Neural crest cell (in vitro differentiated cells): ENCODE results near the gene TGFBR2. TPM values are rescaled to one million over a fixed set of nuclear protein-coding genes. Genes with fewer than 3 reads are reported as not detected.

Experiments used
- DNase-seq: peaks from one replicate; pipeline ENCODE4 v3.0.0; 2021; ENCODE audit warnings: low read depth, mixed read lengths, low spot score
- H3K27ac Mint-ChIP-seq: one replicate; pipeline ENCODE4 v1.8.0; 2021; ENCODE audit warnings: mild to moderate bottlenecking, mixed read lengths; ENCODE audit not compliant: unreplicated experiment
- H3K27me3 Mint-ChIP-seq: 2 replicates; pipeline ENCODE4 v1.8.0; 2021; ENCODE audit warnings: low read depth, mild to moderate bottlenecking, mixed read lengths
- H3K36me3 Mint-ChIP-seq: 2 replicates; pipeline ENCODE4 v1.8.0; 2021; ENCODE audit warnings: low read depth, mild to moderate bottlenecking, mixed read lengths
- H3K4me1 Mint-ChIP-seq: 2 replicates; pipeline ENCODE4 v1.8.0; 2021; ENCODE audit warnings: mixed read lengths
- H3K4me3 Mint-ChIP-seq: one replicate; pipeline ENCODE4 v1.8.0; 2021; ENCODE audit warnings: mild to moderate bottlenecking, mixed read lengths
- H3K9me3 Mint-ChIP-seq: 2 replicates; pipeline ENCODE4 v1.8.0; 2021; ENCODE audit warnings: mixed read lengths
- total RNA-seq: library from RNA; stranded (reverse); gene quantifications from 2 replicates; pipeline ENCODE4 v1.2.1, GENCODE V29; 2021
- TF ChIP-seq, protein P1 (sequence below): fragments of 200-600 bp; sonication (generic); conservative IDR thresholded peaks from 2 replicates; pipeline ENCODE4 v1.5.0; 2021; ENCODE audit warnings: antibody characterized with exemption, mild to moderate bottlenecking

TGFBR2 gene
- total RNA-seq, 1 donor from 2014 or later: 8.7 TPM

DNA sequence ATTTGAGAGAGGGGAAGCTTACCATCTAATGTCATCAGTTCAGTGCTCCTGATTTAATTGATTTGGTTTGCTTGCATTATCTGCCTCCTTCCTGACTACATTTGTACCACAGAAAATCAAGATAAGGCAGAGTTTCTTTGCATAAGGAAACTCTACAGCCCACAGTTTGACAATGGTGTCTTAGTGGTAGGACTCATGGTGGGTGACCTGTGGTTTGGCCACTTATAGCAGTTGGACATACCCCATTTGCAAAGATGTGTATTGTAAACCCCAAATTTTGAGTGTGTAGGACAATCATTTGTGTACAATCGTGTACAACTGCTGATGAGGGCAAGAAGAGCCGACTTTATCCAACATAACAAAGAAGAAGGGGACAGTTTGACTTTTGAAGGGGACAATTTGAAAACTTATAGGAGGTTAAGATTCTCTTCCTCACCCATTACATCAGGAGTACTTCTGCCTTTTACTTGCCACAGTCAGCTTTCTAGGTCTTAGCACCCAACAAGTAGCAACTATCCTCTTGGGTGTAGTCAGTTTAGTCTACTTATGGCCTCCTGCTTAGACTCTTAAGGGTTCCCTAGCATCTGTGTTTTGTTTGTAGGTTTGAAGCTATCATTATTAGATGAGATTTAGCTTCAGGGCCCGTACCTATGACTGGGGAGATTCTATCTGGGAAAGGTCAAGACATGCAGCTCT is 6.2 kb downstream of the TGFBR2 start:
- Mint-ChIP-seq H3K4me3 (no peak overlapping the region), H3K27me3 (no peaks in the 10 kb centered on the region), H3K36me3 (peaks cover 3% of the 10 kb centered on the region), H3K9me3 (no peaks in the 10 kb centered on the region), H3K27ac (no peak overlapping the region), H3K4me1 (peaks cover 21% of the 10 kb centered on the region)
- TF ChIP-seq, protein P1, sequence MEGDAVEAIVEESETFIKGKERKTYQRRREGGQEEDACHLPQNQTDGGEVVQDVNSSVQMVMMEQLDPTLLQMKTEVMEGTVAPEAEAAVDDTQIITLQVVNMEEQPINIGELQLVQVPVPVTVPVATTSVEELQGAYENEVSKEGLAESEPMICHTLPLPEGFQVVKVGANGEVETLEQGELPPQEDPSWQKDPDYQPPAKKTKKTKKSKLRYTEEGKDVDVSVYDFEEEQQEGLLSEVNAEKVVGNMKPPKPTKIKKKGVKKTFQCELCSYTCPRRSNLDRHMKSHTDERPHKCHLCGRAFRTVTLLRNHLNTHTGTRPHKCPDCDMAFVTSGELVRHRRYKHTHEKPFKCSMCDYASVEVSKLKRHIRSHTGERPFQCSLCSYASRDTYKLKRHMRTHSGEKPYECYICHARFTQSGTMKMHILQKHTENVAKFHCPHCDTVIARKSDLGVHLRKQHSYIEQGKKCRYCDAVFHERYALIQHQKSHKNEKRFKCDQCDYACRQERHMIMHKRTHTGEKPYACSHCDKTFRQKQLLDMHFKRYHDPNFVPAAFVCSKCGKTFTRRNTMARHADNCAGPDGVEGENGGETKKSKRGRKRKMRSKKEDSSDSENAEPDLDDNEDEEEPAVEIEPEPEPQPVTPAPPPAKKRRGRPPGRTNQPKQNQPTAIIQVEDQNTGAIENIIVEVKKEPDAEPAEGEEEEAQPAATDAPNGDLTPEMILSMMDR: no peak
- DNase-seq: no peak

DNA sequence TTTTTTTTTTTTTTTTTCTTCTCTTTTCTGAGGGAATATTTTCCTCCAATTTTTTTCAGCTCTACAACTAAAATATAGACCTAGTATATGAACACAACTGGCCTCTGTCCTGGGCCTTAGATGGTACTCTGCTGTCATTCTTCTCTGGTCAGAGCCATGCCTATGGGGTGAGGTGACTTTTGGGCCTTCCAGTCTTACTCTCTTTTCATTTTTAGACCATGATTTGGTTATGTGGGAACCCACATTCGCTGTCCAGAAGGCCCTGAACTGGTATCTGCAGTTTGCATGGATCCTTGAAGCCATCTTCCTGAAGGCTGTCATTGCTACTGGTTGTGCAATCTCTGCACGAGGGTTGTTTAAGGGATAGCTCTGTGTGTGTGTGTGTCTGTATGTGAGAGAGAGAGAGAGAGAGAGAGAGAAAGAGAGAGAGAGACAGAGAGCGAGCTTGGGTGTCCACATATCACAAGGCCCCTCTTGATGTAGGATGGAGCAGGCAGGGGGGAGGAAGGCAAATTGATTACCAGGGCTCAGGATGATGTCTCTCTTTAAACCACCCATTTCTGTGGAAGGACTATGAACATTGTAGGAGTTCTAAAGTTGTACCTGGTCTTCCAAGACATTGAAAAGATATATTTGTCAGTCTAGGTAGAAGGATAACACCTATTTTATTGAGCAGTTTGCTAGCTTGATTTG is 6.9 kb downstream of the TGFBR2 start:
- Mint-ChIP-seq H3K4me3 (no peak overlapping the region), H3K27me3 (no peaks in the 10 kb centered on the region), H3K27ac (no peak overlapping the region), H3K9me3 (peaks cover 2% of the 10 kb centered on the region), H3K36me3 (peaks cover 5% of the 10 kb centered on the region), H3K4me1 (peaks cover 19% of the 10 kb centered on the region)
- no peak for DNase-seq
- TF ChIP-seq, protein P1: no peak

DNA sequence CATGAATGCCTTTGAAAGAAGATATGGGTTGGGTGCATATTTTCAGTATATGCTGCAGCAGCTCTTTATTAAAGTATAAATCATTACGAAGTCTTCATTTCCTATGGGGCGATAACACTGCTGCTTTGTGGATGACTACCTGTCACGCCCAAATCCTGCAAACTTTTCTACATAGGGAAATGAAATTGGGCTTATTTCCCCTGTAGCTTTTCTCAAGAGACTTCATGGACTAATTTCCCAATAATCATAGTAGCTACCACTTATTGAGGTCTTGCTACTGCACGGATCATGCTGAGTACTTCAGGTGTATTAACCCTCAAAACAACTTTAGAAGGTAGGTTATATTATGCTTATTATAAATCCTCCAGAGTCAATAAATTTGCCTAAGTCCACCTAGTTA is 8.0 kb downstream of the TGFBR2 start:
- no peaks in the 10 kb centered on the region for H3K27me3 Mint-ChIP-seq
- TF ChIP-seq, protein P1: no peak
- H3K4me3 Mint-ChIP-seq: no peak overlapping the region
- peaks cover 6% of the 10 kb centered on the region for H3K36me3 Mint-ChIP-seq
- H3K9me3 Mint-ChIP-seq: peaks cover 2% of the 10 kb centered on the region
- H3K27ac Mint-ChIP-seq: no peak overlapping the region
- H3K4me1 Mint-ChIP-seq: peaks cover 14% of the 10 kb centered on the region
- no peak for DNase-seq

DNA sequence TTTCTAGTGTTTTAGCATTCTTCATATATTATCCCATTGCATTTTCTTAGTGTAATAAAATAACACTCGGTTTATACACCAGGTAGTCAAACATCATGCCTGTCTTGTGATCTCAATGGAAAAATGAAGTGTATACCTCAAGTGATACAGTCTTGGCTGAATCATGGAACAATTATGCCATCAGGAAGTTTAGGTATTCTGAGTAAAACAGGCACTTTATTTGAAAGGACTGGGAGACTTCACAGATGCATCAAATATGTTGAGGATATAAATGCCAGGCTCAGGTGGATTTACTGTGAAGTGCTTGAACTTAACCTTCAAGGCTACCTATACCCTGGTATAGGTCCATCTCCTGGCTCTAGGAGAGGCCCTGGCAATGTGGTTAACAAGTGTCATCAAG is 8.5 kb downstream of the TGFBR2 start:
- H3K9me3 Mint-ChIP-seq: peaks cover 2% of the 10 kb centered on the region
- H3K4me1 Mint-ChIP-seq: peaks cover 13% of the 10 kb centered on the region
- H3K4me3 Mint-ChIP-seq: no peak overlapping the region
- H3K27ac Mint-ChIP-seq: no peak overlapping the region
- peaks cover 11% of the 10 kb centered on the region for H3K36me3 Mint-ChIP-seq
- TF ChIP-seq, protein P1: no peak
- no peak for DNase-seq
- H3K27me3 Mint-ChIP-seq: no peaks in the 10 kb centered on the region

DNA sequence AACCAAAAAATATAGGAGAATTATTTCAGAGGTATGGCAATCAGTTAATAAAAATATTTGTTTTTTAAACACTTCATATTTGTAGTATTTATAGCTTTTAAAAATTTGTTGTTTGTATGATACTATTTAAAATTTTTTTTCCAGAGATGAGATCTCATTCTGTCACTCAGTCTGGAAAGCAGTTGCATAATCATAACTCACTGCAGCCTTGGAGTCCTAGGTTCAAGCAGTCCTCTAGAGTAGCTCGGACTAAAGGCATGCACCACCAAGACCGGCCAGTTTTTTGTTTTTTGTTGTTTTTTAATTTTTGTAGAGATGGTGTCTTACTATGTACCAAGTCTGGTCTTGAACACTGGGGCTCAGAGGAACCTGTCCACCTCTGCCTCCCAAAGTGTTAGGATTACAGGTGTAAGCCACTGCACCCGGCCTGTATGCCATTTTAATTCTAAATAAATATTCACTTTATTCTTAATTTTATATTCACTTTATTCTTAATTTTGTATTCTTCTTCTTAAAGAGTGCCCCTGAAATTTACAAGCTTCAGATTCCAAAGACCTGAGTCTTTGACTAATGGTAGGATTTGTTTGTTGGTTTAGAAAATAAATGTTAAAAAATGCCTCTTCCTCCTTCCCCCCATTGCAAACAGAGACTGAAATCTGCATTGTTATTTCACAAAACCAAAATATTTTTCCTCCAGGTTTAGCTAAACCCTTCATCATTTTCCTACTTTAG is 9.4 kb downstream of the TGFBR2 start:
- Mint-ChIP-seq H3K9me3 (peaks cover 2% of the 10 kb centered on the region), H3K4me3 (no peak overlapping the region), H3K27ac (no peak overlapping the region), H3K36me3 (peaks cover 15% of the 10 kb centered on the region), H3K4me1 (peaks cover 9% of the 10 kb centered on the region), H3K27me3 (no peaks in the 10 kb centered on the region)
- TF ChIP-seq, protein P1: no peak
- no peak for DNase-seq
